GM23338 (cell line): Measurements from ENCODE around the gene BMPER.

ENCODE experiments used
- CTCF ChIP-seq, 2 experiments: fragments of 200-600 bp in 1 of 2; sonication (generic) in 1 of 2; conservative IDR thresholded peaks; 2 replicates each; pipeline versions ENCODE4 v1.5.1 to v1.6.1; 2016 to 2017; ENCODE audit warnings: antibody characterized with exemption in 2 of 2, low read depth in 2 of 2, mild to moderate bottlenecking in 2 of 2, moderate library complexity in 1 of 2
- EZH2 ChIP-seq: fragments of 200-600 bp; sonication (generic); IDR thresholded peaks from one replicate; pipeline ENCODE4 v1.8.0; 2017; ENCODE audit warnings: antibody characterized with exemption, mild to moderate bottlenecking, low read depth; ENCODE audit not compliant: unreplicated experiment
- EZH2phosphoT487 ChIP-seq: fragments of 200-600 bp; sonication (generic); IDR thresholded peaks from one replicate; pipeline ENCODE4 v1.8.1; 2018; ENCODE audit warnings: antibody characterized with exemption; ENCODE audit not compliant: unreplicated experiment

GRCh38 chr7:33881316-33881715, 24.0 kb upstream of the BMPER start:
- TF ChIP-seq CTCF (conservative IDR thresholded peaks at IDR 0.05; ENCODE audit: low read depth in 2 of 2) (no peak), EZH2phosphoT487 (no peak), EZH2 (no peak)
